ENCODE results near the gene VRK3.
"Not testable (repeated sequence)": the region's sequence is repeated elsewhere in the genome, so short reads cannot be mapped to it uniquely, and the experiment has no call there.

VRK3 gene

GRCh38 chr19:49956115-49956495 is 69.1 kb downstream of the VRK3 start:
- DNase-seq (ENCODE audit: low read depth), result no peak

- no peak for DNase-seq (ENCODE audit: low read depth)
Observed at GRCh38 chr19:49954933-49955332, 70.2 kb downstream of the VRK3 start.

- no peak for DNase-seq (ENCODE audit: low read depth)
Observed at GRCh38 chr19:49954092-49954829, 70.9 kb downstream of the VRK3 start.

GRCh38 chr19:49953416-49953815 is 71.8 kb downstream of the VRK3 start:
- DNase-seq (ENCODE audit: low read depth), result no peak

- no peak for DNase-seq (ENCODE audit: low read depth)
Observed at GRCh38 chr19:49952906-49953305, 72.3 kb downstream of the VRK3 start.

GRCh38 chr19:49952479-49952836 is 72.7 kb downstream of the VRK3 start:
- DNase-seq (ENCODE audit: low read depth), result no peak

GRCh38 chr19:49951806-49952478 is 73.2 kb downstream of the VRK3 start:
- no peak for DNase-seq (ENCODE audit: low read depth)

GRCh38 chr19:49950956-49951526 is 74.1 kb downstream of the VRK3 start:
- DNase-seq (ENCODE audit: low read depth), result no peak

GRCh38 chr19:49950590-49950948 is 74.6 kb downstream of the VRK3 start:
- DNase-seq (ENCODE audit: low read depth), result no peak

- DNase-seq (ENCODE audit: low read depth), result no peak
Observed at GRCh38 chr19:49949742-49950589, 75.2 kb downstream of the VRK3 start.

- no peak for DNase-seq (ENCODE audit: low read depth)
Observed at GRCh38 chr19:49946415-49946814, 78.8 kb downstream of the VRK3 start.

GRCh38 chr19:49944567-49944966 is 80.6 kb downstream of the VRK3 start:
- not testable (repeated sequence) for DNase-seq (ENCODE audit: low read depth)

GRCh38 chr19:49940482-49940791 is 84.7 kb downstream of the VRK3 start:
- no peak for DNase-seq (ENCODE audit: low read depth)

- no peak for DNase-seq (ENCODE audit: low read depth)
Observed at GRCh38 chr19:49939721-49940481, 85.3 kb downstream of the VRK3 start.

GRCh38 chr19:49938662-49939061 is 86.5 kb downstream of the VRK3 start:
- DNase-seq (ENCODE audit: low read depth), result no peak

GRCh38 chr19:49937750-49938381 is 87.3 kb downstream of the VRK3 start:
- DNase-seq (ENCODE audit: low read depth), result peak; percentile 34

GRCh38 chr19:49936549-49936948 is 88.6 kb downstream of the VRK3 start:
- no peak for DNase-seq (ENCODE audit: low read depth)

GRCh38 chr19:49933643-49934042 is 91.5 kb downstream of the VRK3 start:
- DNase-seq (ENCODE audit: low read depth), result no peak

- no peak for DNase-seq (ENCODE audit: low read depth)
Observed at GRCh38 chr19:49932731-49933131, 92.4 kb downstream of the VRK3 start.

GRCh38 chr19:49932041-49932451 is 93.1 kb downstream of the VRK3 start:
- DNase-seq (ENCODE audit: low read depth), result no peak

- DNase-seq (ENCODE audit: low read depth), result no peak
Observed at GRCh38 chr19:49931293-49932040, 93.7 kb downstream of the VRK3 start.

All from T-helper 22 cell (primary cell).